ENCODE results near the gene IFNGR1.

- TF ChIP-seq CTCF (IDR thresholded peaks at IDR 0.05) (no peak), ZFX (IDR thresholded peaks at IDR 0.05; ENCODE audit: borderline replicate concordance) (no peak)
These were observed 8.3 kb downstream of the IFNGR1 start for GRCh38 chr6:137210903-137211302.
